HG02678 (cell line): ENCODE measurements around the gene NHLRC1.
"Not testable (repeated sequence)": the region's sequence is repeated elsewhere in the genome, so short reads cannot be mapped to it uniquely, and the experiment has no call there.

ENCODE experiments used
- ATAC-seq: cut with Tn5 transposase; IDR thresholded peaks from one replicate; pipeline ENCODE4 v1.9.1; 2021; ENCODE audit warnings: mild to moderate bottlenecking, moderate library complexity; ENCODE audit not compliant: unreplicated experiment

NHLRC1 gene

GRCh38 chr6:18122128-18123093 is at the start of gene NHLRC1:
Gene NHLRC1 (minus strand): TSS chr6:18122677. CDS start chr6:18122606, 71 bp downstream.
- ATAC-seq, result peak; percentile 100

- ATAC-seq, result no peak
Observed at GRCh38 chr6:18171871-18172270, 49.4 kb upstream of the NHLRC1 start.

- ATAC-seq, result no peak
Observed at GRCh38 chr6:18168264-18168663, 45.8 kb upstream of the NHLRC1 start.

GRCh38 chr6:18166312-18167036 is 44.0 kb upstream of the NHLRC1 start:
- no peak for ATAC-seq

- no peak for ATAC-seq
Observed at GRCh38 chr6:18165751-18166150, 43.3 kb upstream of the NHLRC1 start.

GRCh38 chr6:18162401-18162800 is 39.9 kb upstream of the NHLRC1 start:
- no peak for ATAC-seq

GRCh38 chr6:18161431-18161830 is 39.0 kb upstream of the NHLRC1 start:
- ATAC-seq, result no peak

GRCh38 chr6:18160911-18161310 is 38.4 kb upstream of the NHLRC1 start:
- no peak for ATAC-seq

GRCh38 chr6:18155864-18156421 is 33.5 kb upstream of the NHLRC1 start:
- ATAC-seq, result peak; percentile 33

- peak; percentile 85 for ATAC-seq
Observed at GRCh38 chr6:18155150-18155863, 32.8 kb upstream of the NHLRC1 start, which contains the start of gene KDM1B. Gene KDM1B (plus strand): TSS chr6:18155422. CDS start chr6:18159896, 4,474 bp downstream.

- peak; percentile 53 for ATAC-seq
Observed at GRCh38 chr6:18154507-18155149, 32.2 kb upstream of the NHLRC1 start, which contains the start of gene TPMT. Gene TPMT (minus strand): TSS chr6:18155077. CDS start chr6:18149127, 5,950 bp downstream.

GRCh38 chr6:18153311-18153703 is 30.8 kb upstream of the NHLRC1 start:
- ATAC-seq, result no peak

GRCh38 chr6:18151801-18152200 is 29.3 kb upstream of the NHLRC1 start:
- no peak for ATAC-seq

- not testable (repeated sequence) for ATAC-seq
Observed at GRCh38 chr6:18151391-18151790, 28.9 kb upstream of the NHLRC1 start.

- ATAC-seq, result no peak
Observed at GRCh38 chr6:18148304-18149025, 26.0 kb upstream of the NHLRC1 start.

GRCh38 chr6:18147616-18148015 is 25.1 kb upstream of the NHLRC1 start:
- ATAC-seq, result no peak

GRCh38 chr6:18147160-18147559 is 24.7 kb upstream of the NHLRC1 start:
- no peak for ATAC-seq

GRCh38 chr6:18142591-18142861 is 20.0 kb upstream of the NHLRC1 start:
- no peak for ATAC-seq

- no peak for ATAC-seq
Observed at GRCh38 chr6:18141805-18142590, 19.5 kb upstream of the NHLRC1 start.
